PC-3 (cell line): Measurements from ENCODE around the gene SLC6A18. TPM values are rescaled to one million over a fixed set of nuclear protein-coding genes. Genes with fewer than 3 reads are reported as not detected.

Experiments used
- ATAC-seq: fragments of 200-7000 bp; cut with Tn5 transposase; 2 replicates; pipeline ENCODE4 v1.9.1; 2020; ENCODE audit warnings: mild to moderate bottlenecking, moderate library complexity
- BruUV-seq: library from RNA; stranded (reverse); fragments of 400-500 nt; replicated peaks from 2 replicates; lab custom pipeline; 2021; lab: Mats Ljungman, UMichigan
- CTCF ChIA-PET: fragments of 300-600 bp; sonication (Branson Sonifier 250); formaldehyde crosslinking; loops from one replicate; lab custom pipeline; 2022; ENCODE audit warnings: antibody characterized with exemption; lab: Charles Lee
- POLR2A ChIA-PET: fragments of 300-600 bp; sonication (Branson Sonifier 250); formaldehyde crosslinking; loops from one replicate; lab custom pipeline; 2022; ENCODE audit warnings: antibody characterized with exemption; ENCODE audit not compliant: unreplicated experiment; lab: Charles Lee
- DNase-seq: peaks from one replicate; pipeline ENCODE4 v3.0.0-alpha.2; 2015
- H2AFZ ChIP-seq: fragments of 300-600 bp; sonication (generic); 2 replicates; pipeline ENCODE4 v1.6.0; 2016; ENCODE audit warnings: antibody characterized with exemption, low read length
- H3F3A ChIP-seq: fragments of 300-600 bp; sonication (generic); one replicate; pipeline ENCODE4 v1.6.0; 2017; ENCODE audit warnings: antibody characterized with exemption, low read length, control low read depth, mild to moderate bottlenecking; ENCODE audit not compliant: unreplicated experiment
- H3K27ac ChIP-seq: fragments of 300-600 bp; sonication (generic); 2 replicates; pipeline ENCODE4 v1.5.1; 2016; ENCODE audit warnings: mild to moderate bottlenecking, low read length
- H3K27me3 ChIP-seq: fragments of 300-600 bp; sonication (generic); 2 replicates; pipeline ENCODE4 v1.6.1; 2016; ENCODE audit warnings: low read length, mixed read lengths
- H3K36me3 ChIP-seq: fragments of 300-600 bp; sonication (generic); 2 replicates; pipeline ENCODE4 v1.6.1; 2016; ENCODE audit warnings: low read depth, mixed run types, low read length, mixed read lengths
- H3K4me1 ChIP-seq: fragments of 300-600 bp; sonication (generic); 2 replicates; pipeline ENCODE4 v1.5.1; 2016; ENCODE audit warnings: low read length; ENCODE audit not compliant: insufficient read depth
- H3K4me2 ChIP-seq: fragments of 300-600 bp; sonication (generic); 2 replicates; pipeline ENCODE4 v1.6.0; 2016; ENCODE audit warnings: low read length
- H3K4me3 ChIP-seq: fragments of 300-600 bp; sonication (generic); 2 replicates; pipeline ENCODE4 v1.5.1; 2016; ENCODE audit warnings: mild to moderate bottlenecking, low read length, mixed read lengths
- H3K79me2 ChIP-seq: fragments of 300-600 bp; sonication (generic); 2 replicates; pipeline ENCODE4 v1.6.1; 2017; ENCODE audit warnings: low read length, mixed read lengths
- H3K9ac ChIP-seq: fragments of 300-600 bp; sonication (generic); 2 replicates; pipeline ENCODE4 v1.6.0; 2016; ENCODE audit warnings: mild to moderate bottlenecking, low read length
- H3K9me2 ChIP-seq: fragments of 300-600 bp; sonication (generic); replicated peaks from 2 replicates; pipeline ENCODE4 v1.6.1; 2016; ENCODE audit warnings: mixed run types, low read length, mixed read lengths
- H3K9me3 ChIP-seq: fragments of 300-600 bp; sonication (generic); 2 replicates; pipeline ENCODE4 v1.6.1; 2016; ENCODE audit warnings: low read length, mixed read lengths
- H4K20me1 ChIP-seq: fragments of 300-600 bp; sonication (generic); 2 replicates; pipeline ENCODE4 v1.6.1; 2016; ENCODE audit warnings: low read length, mixed read lengths
- CTCF ChIP-seq: fragments of 300-600 bp; sonication (generic); conservative IDR thresholded peaks from 2 replicates; pipeline ENCODE4 v1.5.1; 2017; ENCODE audit warnings: antibody characterized with exemption, low read depth, mild to moderate bottlenecking, low read length
- EZH2 ChIP-seq: fragments of 300-600 bp; sonication (generic); IDR thresholded peaks from one replicate; pipeline ENCODE4 v1.6.1; 2017; ENCODE audit warnings: antibody characterized with exemption, mild to moderate bottlenecking, low read length; ENCODE audit not compliant: unreplicated experiment
- EZH2phosphoT487 ChIP-seq: fragments of 300-600 bp; sonication (generic); IDR thresholded peaks from 2 replicates; pipeline ENCODE4 v1.6.1; 2018; ENCODE audit warnings: mild to moderate bottlenecking, antibody characterized with exemption, low read length, borderline replicate concordance
- intact Hi-C: fragments of 100-400 bp; cut with micrococcal nuclease; formaldehyde crosslinking; loops from 2 replicates; pipeline ENCODE4 v1.9.0; 2023
- total RNA-seq: library from RNA; depleted of rRNA; stranded (reverse); fragments of >200 nt; gene quantifications from 2 replicates; pipeline ENCODE4 v1.2.3, GENCODE V29; 2014

The SLC6A18 gene
- total RNA-seq, 1 experiment from 2014 or later, result not detected

- CTCF ChIA-PET, result no interaction called here
- no peaks in the 10 kb centered on the region for H3K36me3 ChIP-seq
- no peak overlapping the region for H3K4me2 ChIP-seq
- ATAC-seq (no peak), DNase-seq (no peak)
- no peak overlapping the region for H2AFZ ChIP-seq
- H3K27ac ChIP-seq, result no peak overlapping the region
- no peak for TF ChIP-seq EZH2
- no peak for TF ChIP-seq EZH2phosphoT487
- no peak for TF ChIP-seq CTCF
- H3K4me3 ChIP-seq, result no peak overlapping the region
- H3K27me3 ChIP-seq, result no peaks in the 10 kb centered on the region
- H3F3A ChIP-seq, result no peaks in the 10 kb centered on the region
- no peak overlapping the region for H3K9ac ChIP-seq
- H3K4me1 ChIP-seq, result no peaks in the 10 kb centered on the region
- no TSS peak for BruUV-seq
- H3K9me2 ChIP-seq, result no peaks in the 10 kb centered on the region
- POLR2A ChIA-PET, result no interaction called here
- intact Hi-C loops, result no loop called here
- H4K20me1 ChIP-seq, result no peaks in the 10 kb centered on the region
- no peaks in the 10 kb centered on the region for H3K79me2 ChIP-seq
- H3K9me3 ChIP-seq, result no peaks in the 10 kb centered on the region
These were observed 12.9 kb upstream of the SLC6A18 start for GRCh38 chr5:1212271-1212670.

GRCh38 chr5:1212881-1213280 lies 12.3 kb upstream of the SLC6A18 start:
- POLR2A ChIA-PET, result no interaction called here
- Histone ChIP-seq H3K4me3 (no peak overlapping the region), H3K9me3 (no peaks in the 10 kb centered on the region), H3K27me3 (no peaks in the 10 kb centered on the region), H3K4me1 (no peaks in the 10 kb centered on the region), H3K36me3 (no peaks in the 10 kb centered on the region), H3K79me2 (no peaks in the 10 kb centered on the region), H3K4me2 (no peak overlapping the region), H4K20me1 (no peaks in the 10 kb centered on the region), H2AFZ (no peak overlapping the region), H3F3A (no peaks in the 10 kb centered on the region), H3K27ac (no peak overlapping the region), H3K9ac (no peak overlapping the region), H3K9me2 (no peaks in the 10 kb centered on the region)
- intact Hi-C loops, result no loop called here
- BruUV-seq, result no TSS peak
- DNase-seq (no peak), ATAC-seq (no peak)
- TF ChIP-seq EZH2phosphoT487, result no peak
- TF ChIP-seq EZH2, result no peak
- TF ChIP-seq CTCF, result no peak
- CTCF ChIA-PET, result no interaction called here

- CTCF ChIA-PET, result no interaction called here
- no peak for ATAC-seq
- BruUV-seq, result no TSS peak
These were observed 11.5 kb upstream of the SLC6A18 start for GRCh38 chr5:1213508-1214162.

More at GRCh38 chr5:1213508-1214162, 11.5 kb upstream of the SLC6A18 start:
- no peaks in the 10 kb centered on the region for H4K20me1 ChIP-seq
- no peaks in the 10 kb centered on the region for H3F3A ChIP-seq
- no peak overlapping the region for H3K9ac ChIP-seq
- intact Hi-C loops, result no loop called here
- no peak overlapping the region for H3K27ac ChIP-seq
- H3K9me3 ChIP-seq, result no peaks in the 10 kb centered on the region
- no peaks in the 10 kb centered on the region for H3K79me2 ChIP-seq
- H3K9me2 ChIP-seq, result no peaks in the 10 kb centered on the region
- no peak overlapping the region for H2AFZ ChIP-seq
- H3K27me3 ChIP-seq, result no peaks in the 10 kb centered on the region
- TF ChIP-seq CTCF, result no peak
- TF ChIP-seq EZH2phosphoT487, result no peak
- TF ChIP-seq EZH2, result no peak
- H3K4me3 ChIP-seq, result no peak overlapping the region
- no peaks in the 10 kb centered on the region for H3K4me1 ChIP-seq
- no peak overlapping the region for H3K4me2 ChIP-seq
- no peaks in the 10 kb centered on the region for H3K36me3 ChIP-seq
- DNase-seq, result no peak
- POLR2A ChIA-PET, result no interaction called here
